NCI-H460 (cell line): Measurements from ENCODE around the gene SEMA5A. TPM values are rescaled to one million over a fixed set of nuclear protein-coding genes. Genes with fewer than 3 reads are reported as not detected.
A peak's percentile ranks its signal among the peaks of the same experiment; 100 is the strongest.

Experiments
- DNase-seq: peaks from one replicate; pipeline ENCODE4 v3.0.0-alpha.2; 2016; ENCODE audit warnings: low read depth; ENCODE audit errors: extremely low read depth
- total RNA-seq: library from RNA; depleted of rRNA; stranded (reverse); fragments of >200 nt; shearing (Covaris generic); gene quantifications from 2 replicates; pipeline ENCODE4 v1.2.3, GENCODE V29; 2014

The SEMA5A gene
- total RNA-seq, 1 experiment from 2014 or later: 5.3 TPM

GRCh38 chr5:9342161-9342787 is 203.6 kb downstream of the SEMA5A start:
- no peak for DNase-seq

- no peak for DNase-seq
These were observed 205.8 kb downstream of the SEMA5A start for GRCh38 chr5:9340085-9340484.

GRCh38 chr5:9339206-9339818 is 206.6 kb downstream of the SEMA5A start:
- no peak for DNase-seq

- DNase-seq: no peak
These were observed 207.1 kb downstream of the SEMA5A start for GRCh38 chr5:9338796-9339195.

- peak; percentile 18 for DNase-seq
These were observed 207.8 kb downstream of the SEMA5A start for GRCh38 chr5:9337928-9338595.

GRCh38 chr5:9335754-9336495 is 209.9 kb downstream of the SEMA5A start:
- DNase-seq: no peak

- DNase-seq: no peak
These were observed 210.6 kb downstream of the SEMA5A start for GRCh38 chr5:9335269-9335668.

- DNase-seq: no peak
These were observed 213.8 kb downstream of the SEMA5A start for GRCh38 chr5:9332026-9332425.

GRCh38 chr5:9331372-9331771 is 214.5 kb downstream of the SEMA5A start:
- DNase-seq: no peak

GRCh38 chr5:9329125-9329524 is 216.8 kb downstream of the SEMA5A start:
- no peak for DNase-seq

- no peak for DNase-seq
These were observed 220.3 kb downstream of the SEMA5A start for GRCh38 chr5:9325549-9325948.

- no peak for DNase-seq
These were observed 221.4 kb downstream of the SEMA5A start for GRCh38 chr5:9324348-9325077.

- DNase-seq: no peak
These were observed 225.2 kb downstream of the SEMA5A start for GRCh38 chr5:9320652-9321051.

GRCh38 chr5:9318031-9318430 is 227.8 kb downstream of the SEMA5A start:
- DNase-seq: no peak

GRCh38 chr5:9316733-9317132 is 229.1 kb downstream of the SEMA5A start:
- no peak for DNase-seq

- no peak for DNase-seq
These were observed 229.8 kb downstream of the SEMA5A start for GRCh38 chr5:9316041-9316440.

- no peak for DNase-seq
These were observed 231.3 kb downstream of the SEMA5A start for GRCh38 chr5:9314558-9314957.

- no peak for DNase-seq
These were observed 232.1 kb downstream of the SEMA5A start for GRCh38 chr5:9313751-9314150.

- no peak for DNase-seq
These were observed 238.7 kb downstream of the SEMA5A start for GRCh38 chr5:9307150-9307549.

GRCh38 chr5:9302218-9302617 is 243.7 kb downstream of the SEMA5A start:
- peak; percentile 70 for DNase-seq

- DNase-seq: no peak
These were observed 244.7 kb downstream of the SEMA5A start for GRCh38 chr5:9301200-9301599.
